HG02840 (cell line): ENCODE measurements around the gene MRPL53.
A peak's percentile ranks its signal among the peaks of the same experiment; 100 is the strongest.
"Not testable (repeated sequence)": the region's sequence is repeated elsewhere in the genome, so short reads cannot be mapped to it uniquely, and the experiment has no call there.

ENCODE experiments used
- ATAC-seq: cut with Tn5 transposase; IDR thresholded peaks from one replicate; pipeline ENCODE4 v1.9.1; 2021; ENCODE audit warnings: mild to moderate bottlenecking, moderate library complexity, moderate number of reproducible peaks; ENCODE audit not compliant: unreplicated experiment, low FRiP score

MRPL53 gene

DNA sequence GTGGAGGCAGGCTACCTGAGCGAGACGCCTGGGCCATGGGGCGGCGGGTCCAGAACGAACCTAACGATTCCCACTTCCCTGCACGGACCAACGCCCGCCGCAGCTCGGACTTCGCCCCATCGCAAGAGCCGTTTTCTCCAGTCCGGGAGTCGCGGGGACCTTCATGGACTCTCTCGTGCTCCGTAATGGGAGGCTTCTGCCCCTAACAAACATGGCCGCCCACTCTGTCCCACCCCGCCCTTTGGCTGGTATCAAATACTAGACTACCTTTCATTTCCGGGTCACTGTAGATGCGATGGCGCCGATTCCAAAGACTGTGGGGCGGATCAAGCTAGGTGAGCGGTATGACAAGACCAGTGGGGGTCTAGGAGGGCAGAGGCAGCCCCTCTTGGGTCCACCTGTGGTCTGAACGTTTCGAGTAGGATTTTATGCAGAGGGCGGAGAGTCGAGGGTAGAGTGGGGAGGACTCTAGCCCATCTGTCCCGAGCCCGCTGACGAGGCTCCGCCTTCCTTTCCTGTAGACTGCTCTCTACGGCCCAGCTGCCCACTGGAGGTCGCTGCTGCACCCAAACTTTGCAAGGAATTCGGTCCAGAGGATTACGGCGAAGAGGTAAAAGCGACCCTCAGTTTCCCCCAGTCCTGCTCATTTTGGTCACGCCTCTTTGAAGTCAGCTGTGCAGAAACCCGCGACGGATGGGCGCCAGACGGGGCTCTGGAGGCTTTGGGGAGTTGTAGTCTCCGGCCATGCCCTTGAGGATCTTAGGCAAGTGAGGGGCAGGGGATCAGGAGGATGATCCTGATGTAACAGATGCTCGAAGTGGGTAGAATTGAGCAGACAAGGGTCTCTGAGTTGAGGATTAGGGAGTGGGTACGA, 10.6 kb upstream of the MRPL53 start, which contains the start of the genes CCDC142 and TTC31:
Gene CCDC142, minus strand, starts transcription at position 198 of the 874 bp plus-strand sequence. Its CDS starts 161 bp downstream, at position 37.
Gene TTC31, plus strand, starts transcription at position 281 of the 874 bp plus-strand sequence. Its CDS starts 15 bp downstream, at position 296.
- peak; percentile 90 for ATAC-seq

DNA sequence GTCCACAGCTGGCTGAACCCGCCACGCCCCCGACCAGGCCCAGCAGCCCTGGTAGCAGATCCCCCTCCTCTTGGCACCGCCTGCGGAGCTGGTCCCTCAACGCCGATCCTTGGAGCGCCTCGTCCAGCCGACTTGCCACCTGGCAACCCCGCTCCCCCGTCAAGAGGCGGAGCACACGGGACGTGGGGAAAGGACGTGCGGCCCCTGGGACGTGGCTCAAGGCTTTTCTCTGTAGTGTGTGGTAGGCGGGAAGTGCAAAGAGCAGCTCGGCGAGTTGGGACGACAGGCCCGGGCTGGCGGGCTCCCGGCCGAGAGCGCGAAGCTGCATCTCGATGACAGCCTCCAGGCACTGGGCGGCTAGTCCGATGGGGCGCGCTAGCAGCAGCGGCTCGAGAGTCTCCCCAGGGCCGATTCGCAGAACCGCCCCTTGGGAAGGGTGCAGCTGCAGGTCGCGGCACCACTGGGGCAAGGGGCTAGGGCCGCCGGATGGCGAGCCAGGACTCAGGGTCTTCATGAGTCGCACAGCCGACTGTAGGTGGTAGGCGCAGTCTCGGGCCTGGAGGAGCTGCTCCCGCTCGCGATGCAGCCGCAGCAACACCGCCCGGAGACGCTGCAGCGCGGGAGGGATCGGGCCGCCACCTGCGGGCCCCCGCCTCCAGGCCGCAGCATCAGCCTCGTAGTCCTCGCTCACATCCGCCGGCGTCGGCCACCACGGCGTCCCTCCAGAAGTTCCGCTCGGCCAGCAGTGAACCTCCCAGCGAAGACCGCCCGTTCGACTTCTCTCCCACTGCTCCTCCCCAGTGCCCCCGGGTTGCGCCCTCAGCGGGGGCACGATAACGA, 9.7 kb upstream of the MRPL53 start:
- peak; percentile 44 for ATAC-seq

DNA sequence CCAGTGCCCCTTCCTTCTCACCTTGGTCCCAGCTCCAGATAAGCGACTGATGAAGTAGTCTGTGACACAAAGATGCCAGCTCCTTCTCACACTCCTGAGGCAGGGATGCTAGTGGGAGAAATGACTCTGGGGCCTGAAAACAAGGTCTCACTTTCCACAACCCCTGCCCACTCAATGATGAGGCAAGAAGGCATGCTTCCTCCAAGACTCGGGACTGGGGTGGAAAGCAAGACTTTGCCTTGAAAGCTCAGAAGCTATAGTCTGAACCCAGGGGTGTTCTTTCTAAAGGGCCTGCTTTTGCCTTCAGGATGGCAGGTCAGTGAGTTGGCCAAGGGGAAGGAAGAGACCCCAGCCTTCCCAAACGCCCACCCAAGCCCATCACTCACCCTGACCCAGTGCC, 9.0 kb upstream of the MRPL53 start:
- no peak for ATAC-seq

DNA sequence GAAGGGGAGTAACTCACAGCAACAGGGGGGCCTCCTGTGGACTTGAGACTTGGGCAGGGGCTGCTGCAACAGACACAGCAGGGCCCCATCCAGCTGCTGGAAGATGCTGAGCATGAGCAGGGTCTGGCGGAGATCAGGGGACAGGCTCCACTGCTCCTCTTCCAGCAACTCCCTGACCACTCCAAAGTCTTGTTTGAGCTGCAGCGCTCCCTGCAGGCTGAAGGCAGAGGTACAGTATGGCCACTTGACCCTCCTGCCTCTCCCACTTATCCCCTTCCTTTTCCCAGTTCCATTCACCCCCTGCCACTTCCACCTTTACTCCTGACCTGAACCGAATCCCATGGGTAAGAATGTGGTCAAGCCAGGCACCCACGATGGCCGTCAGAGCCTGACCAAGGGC, 2.4 kb upstream of the MRPL53 start:
- ATAC-seq, result no peak

DNA sequence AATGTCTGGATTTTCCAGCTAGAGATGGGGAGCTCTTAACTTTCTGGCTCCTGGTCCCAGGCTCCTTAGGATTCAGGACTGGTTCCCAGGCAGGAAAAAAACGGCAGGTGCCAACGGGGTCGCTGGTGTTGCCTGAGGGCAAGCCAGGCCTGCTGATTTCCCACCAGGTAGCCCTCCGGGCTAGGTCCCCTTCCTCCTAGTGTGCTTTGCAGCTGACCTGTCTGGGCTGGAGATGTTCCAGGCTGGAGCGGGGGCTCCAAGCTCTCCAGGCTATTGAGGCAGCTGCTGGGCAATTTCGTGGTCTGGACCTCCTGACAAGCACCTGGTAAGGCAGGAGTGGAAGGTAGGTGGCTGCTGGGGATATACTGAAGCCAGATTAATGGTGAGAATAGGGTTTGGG, 2.0 kb upstream of the MRPL53 start:
- ATAC-seq, result no peak

DNA sequence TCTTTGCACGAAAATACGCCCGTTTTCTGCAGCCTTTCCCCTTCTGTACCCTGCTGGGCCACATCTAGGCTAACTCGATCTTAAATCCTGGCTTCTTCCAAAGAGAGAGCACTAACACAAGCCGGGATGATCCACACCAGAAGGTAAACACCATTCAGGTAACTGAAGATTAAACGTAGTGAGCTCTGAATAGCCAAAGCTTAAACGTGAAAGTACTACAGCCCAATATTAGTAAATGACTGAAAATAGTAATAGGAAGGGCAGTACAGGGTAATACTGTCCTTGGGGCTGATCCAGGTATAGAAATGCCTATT, 422 bp upstream of the MRPL53 start:
- ATAC-seq, result no peak

DNA sequence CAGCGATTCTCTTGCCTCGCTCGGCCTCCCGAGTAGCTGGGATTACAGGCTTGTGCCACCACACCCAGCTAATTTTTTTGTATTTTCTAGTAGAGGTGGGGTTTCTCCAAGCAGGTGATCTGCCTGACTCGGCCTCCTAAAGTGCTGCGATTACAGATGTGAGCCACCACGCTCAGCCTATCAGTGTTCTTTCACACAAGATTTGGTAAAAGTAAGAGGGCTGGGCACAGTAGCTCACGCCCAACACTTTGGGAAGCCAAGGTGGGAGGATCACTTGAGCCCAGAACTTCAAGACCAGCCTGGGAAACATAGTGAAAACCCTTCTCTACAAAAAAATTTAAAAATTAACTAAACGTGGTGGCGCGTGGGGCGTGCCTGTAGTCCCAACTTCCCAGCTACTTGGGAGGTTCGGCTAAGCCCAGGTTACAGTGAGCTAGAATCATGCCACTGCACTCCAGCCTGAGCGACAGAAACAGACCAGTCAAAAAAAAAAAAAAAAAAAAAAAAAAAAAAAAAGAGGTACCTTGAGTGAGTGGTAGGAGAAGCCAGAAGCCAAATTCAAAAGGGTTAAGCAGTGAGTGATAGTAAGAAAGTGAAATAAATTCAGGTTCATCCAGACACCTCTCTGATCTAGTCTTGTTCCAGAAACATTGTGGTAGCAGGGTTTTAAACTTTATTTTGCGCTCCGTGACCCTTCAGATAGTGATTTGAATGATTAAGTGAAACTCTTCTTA, 981 bp downstream of the MRPL53 start:
- no peak for ATAC-seq

DNA sequence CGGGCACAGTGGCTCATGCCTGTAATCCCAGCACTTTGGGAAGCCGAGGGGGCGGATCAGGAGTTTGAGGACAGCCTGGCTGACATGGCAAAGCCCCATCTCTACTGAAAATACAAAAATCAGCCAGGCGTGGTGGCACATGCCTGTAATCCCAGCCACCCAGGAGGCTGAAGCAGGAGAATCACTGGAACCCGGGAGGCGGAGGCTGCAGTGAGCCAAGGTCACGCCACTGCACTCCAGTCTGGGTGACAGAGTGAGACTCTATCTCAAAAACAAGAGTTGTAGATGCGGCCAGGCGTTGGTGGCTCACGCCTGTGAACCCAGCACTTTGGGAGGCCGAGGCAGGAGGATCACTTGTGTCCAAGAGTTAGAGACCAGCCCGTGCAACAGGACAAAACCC, 1.7 kb downstream of the MRPL53 start:
- ATAC-seq, result not testable (repeated sequence)

DNA sequence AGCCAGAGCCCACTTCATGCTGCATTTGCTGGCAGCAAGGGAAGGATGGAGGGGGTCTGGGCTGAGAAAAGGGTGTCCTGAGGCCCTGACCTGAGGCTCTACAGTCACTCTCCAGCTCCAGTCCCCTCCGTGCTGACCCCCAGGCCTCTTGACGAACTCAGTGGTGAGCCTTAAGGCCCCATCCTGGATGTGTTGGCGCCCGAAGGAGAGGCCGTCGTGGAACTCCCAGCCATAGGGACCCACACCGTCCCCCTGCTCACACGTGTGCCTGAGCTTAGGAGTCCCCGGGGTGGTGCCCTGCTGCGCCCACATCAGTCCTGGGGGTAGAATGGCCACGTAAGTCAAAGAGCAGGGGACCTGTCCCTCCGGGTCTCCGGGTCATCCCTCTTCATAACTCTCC, 8.1 kb downstream of the MRPL53 start:
- no peak for ATAC-seq

DNA sequence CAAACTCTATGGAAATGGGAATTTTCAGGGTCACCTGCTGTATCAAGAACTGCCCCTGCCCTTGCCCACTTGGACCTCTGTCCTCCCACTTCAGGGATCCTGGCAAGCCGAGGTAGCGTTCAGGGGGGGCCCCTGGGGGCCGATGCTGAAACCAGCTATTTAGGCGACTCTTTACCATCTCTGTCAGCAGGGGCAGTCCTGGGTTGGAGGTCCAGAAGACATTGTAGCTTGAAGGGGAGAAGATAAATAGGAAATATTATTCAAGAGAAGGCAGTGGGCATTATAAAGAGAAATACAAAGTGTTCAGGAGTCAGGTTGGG, 9.7 kb downstream of the MRPL53 start:
- ATAC-seq, result no peak

DNA sequence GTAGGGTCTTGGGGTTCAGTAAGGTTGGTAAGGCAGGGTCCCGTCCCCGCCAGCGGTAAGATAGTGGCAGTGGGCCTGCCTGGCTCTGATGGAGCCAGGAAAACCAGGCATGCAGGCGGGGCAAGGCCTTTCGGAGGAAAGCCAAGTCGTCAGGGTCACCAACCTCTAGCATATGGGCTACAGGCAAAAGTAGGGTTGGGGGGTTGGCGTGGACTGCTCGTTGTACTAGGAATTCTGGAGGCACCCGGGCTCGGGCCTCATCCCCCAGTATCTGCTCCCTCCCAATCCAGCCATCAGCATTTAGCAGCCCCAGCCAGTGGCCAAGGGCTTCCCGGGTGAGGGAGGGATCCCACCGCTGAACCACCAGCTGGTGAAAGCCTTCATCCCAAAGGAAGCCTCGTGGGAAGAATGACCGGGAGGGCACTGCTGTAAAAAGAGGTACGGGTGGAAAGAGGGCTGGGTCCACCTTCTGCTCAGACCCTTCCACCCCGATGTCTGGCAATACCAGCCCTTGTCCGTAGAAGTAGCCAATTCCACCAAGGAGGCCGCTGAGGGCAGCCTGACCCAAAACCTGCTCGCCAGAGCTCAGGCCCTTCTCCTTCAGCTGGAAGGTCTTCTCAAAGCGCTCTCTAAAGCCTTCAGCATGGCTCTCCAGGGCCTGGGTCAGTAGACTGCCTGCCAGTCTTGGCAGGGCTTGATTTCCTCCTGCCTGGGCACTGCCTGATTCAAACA, 10.3 kb downstream of the MRPL53 start:
- no peak for ATAC-seq

DNA sequence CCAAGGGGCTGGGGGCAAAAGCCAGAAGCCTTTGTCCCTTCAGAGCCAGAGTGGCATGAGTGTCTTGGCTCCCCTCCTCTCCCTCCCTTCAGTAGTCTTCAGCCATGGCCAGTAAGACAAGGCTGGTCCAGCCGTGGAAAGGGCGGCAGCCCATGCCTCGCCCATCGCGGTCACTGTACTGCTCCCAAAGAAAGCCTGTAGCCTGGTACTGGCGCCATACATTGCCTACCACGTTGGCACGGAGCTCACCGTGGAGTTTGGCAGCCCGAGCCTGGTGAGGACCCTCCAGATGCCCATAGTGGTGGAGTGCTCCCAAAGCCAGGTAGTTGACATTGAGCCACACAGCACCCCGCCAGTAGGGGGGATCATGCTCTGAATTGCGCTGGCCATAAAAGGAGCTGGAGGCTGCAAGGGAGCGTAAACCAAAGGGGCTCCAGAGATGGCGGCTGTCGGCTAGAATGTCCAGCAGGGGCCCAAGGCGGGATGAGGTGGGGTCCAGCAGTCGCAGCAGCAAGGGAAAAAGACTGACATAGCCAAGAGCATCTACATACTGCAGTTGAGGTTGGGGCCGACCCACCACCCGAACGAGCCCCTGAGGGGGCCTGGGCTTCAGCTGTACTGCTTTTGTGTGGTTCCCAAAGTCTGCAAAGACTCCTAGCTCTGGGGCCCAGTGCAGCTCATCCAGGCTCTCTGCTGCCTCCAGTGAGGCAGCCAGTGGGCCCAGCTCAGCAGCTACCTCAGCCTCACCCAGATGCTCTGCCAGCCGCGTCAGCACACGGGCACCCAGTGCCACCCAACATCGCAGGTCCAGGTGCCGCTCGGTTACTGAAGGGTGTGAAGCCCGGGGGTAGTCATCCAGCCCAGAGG, 11.1 kb downstream of the MRPL53 start:
- ATAC-seq, result no peak

DNA sequence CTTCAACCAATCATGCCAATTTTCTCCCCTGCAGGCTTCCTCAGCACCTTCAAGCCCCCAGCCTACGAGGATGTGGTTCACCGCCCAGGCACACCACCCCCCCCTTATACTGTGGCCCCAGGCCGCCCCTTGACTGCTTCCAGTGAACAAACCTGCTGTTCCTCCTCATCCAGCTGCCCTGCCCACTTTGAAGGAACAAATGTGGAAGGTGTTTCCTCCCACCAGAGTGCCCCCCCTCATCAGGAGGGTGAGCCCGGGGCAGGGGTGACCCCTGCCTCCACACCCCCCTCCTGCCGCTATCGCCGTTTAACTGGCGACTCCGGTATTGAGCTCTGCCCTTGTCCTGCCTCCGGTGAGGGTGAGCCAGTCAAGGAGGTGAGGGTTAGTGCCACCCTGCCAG, 12.3 kb downstream of the MRPL53 start:
- ATAC-seq, result not testable (repeated sequence)

DNA sequence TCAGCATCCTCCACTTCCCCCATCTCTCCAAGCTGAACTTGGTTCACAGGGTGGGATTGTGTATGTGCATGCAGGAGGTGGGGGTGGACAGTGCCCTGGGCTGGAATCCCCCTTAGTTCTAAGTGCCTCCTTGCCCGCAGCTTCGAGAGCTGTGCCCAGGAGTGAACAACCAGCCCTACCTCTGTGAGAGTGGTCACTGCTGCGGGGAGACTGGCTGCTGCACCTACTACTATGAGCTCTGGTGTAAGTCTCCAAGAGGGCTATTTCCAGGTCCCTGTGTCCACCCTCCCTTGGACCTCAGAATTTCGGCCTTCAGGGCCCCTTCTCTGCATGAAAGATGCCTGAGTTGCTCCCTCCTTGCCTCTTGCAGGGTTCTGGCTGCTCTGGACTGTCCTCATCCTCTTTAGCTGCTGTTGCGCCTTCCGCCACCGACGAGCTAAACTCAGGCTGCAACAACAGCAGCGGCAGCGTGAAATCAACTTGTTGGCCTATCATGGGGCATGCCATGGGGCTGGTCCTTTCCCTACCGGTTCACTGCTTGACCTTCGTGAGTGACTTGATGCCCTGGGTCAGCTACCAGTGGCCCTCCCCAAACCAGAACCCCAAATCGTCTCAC, 12.9 kb downstream of the MRPL53 start:
- ATAC-seq, result not testable (repeated sequence)

DNA sequence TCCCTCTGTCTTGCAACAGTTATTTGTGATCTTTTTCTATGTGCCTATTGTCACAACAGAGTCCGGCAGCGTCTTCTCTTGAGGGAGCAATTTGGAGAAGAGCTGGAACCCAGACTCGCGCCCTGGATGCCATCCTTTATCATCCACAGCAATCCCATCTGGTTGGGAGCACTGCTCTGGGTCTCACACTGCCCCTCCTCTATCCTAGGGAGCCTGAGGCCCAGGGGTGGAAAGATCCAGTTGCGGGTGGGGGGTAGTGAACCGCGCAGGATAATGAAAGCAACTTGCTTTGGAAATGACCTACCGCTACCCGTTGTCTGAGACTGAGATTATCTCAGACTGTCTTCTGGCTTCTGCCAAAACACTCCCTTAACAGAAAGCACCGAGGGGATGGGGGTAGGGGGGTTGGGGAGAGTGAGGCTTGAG, 13.5 kb downstream of the MRPL53 start:
- no peak for ATAC-seq

DNA sequence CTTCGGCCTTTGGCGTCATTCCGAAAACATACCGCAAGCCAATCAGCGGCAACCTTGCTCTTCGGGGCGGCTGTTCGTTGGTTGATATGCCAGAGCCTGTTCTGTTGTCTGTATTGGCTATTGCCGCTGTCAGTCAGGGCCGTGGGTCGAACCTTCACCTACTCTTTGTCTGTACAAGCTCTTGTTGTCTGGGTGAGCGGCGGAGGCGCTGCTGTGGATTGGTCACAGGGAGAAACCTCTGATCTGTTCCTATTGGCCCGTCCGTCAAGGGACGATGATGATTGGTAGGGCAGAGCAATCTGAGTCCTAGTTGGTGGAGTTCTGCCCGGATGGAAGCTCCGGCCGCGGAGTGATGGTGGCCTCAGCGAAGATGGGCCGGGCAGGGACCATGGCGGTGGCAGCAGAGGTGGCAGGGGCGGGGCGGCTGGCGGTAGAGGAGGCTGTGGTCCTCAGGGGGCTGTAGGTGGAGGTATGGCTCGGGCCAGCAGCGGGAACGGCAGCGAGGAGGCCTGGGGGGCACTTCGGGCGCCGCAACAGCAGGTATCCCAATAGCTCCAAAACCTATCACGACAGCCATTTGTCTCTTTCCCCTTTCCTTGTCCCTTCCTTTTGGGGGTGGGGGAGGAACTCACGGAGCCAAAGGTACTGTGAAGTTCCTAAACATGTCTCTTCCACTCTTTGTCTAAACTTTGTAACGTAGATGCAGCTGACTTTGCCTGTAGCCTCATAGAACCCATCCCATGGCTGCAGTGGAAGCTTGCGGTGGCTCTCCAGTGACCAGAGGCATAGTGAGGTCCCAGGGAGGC, 14.1 kb downstream of the MRPL53 start, which contains the start of gene WBP1:
Gene WBP1, plus strand, starts transcription at position 307 of the 806 bp plus-strand sequence. Its CDS starts 165 bp downstream, at position 472.
- peak; percentile 85 for ATAC-seq

DNA sequence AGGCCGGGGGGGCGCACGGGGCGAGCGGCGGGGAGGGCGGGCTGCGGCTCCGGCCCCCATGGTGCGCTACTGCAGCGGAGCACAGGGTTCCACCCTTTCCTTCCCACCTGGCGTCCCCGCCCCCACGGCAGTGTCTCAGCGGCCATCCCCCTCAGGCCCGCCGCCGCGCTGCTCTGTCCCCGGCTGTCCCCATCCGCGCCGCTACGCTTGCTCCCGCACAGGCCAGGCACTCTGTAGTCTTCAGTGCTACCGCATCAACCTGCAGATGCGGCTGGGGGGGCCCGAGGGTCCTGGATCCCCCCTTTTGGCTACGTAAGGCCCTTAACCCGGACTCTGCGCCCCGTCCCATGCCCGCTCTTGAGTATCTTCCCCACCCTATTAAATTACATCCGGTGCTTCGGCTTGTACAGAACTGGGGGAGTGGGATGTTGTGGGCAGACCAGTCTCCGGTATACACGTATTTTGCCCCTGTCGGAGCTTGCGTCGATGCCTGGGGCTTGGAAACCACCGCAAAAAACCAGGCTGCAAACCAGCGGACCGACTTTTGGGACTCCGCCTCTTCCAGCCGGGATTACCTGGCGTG, 14.8 kb downstream of the MRPL53 start:
- ATAC-seq, result peak; percentile 28
